GM18498 (cell line): Measurements from ENCODE around the gene SMC6.

ENCODE experiments used
- ATAC-seq: cut with Tn5 transposase; IDR thresholded peaks from one replicate; pipeline ENCODE4 v1.9.1; 2021; ENCODE audit warnings: mild to moderate bottlenecking, moderate library complexity; ENCODE audit not compliant: unreplicated experiment

Gene SMC6

DNA sequence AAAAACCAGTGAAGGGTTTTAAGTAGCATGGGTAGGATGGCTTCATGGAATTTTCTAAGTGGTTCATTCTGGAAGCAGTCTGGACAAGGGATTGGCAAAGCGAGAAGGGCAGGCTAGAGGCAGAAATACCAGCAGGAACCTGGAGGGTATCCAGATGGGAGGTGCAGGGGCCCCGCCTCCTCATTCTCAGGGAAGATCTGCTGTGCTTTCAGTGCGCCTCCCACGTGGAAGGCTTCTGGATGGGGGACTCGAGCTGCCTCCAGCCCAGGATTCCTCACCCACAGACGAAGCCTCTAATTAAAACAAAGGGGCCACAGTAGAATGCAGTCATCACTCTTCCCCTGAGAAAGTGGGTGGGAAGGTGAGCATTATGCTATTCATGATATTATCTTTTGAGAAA is 133.3 kb downstream of the SMC6 start:
- ATAC-seq, result no peak

DNA sequence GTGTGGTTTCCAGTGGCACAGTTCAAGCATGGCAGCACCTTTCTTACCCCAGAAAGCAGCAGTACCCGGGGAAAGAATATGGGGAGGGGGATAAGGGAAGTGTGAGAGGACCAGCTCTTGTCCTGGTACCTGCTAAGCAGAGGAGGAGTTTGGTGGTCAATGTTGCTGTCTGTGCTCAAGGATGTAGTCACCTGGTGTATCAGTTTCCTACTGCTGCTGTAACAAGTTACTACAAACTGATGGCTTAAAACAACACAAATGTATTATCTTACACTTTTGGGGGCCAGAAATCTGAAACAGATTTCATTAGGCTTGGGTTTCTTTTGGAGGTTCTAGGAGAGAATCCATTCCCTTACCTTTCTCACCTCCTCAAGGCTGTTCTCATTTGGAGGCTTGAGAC is 135.7 kb downstream of the SMC6 start:
- no peak for ATAC-seq

DNA sequence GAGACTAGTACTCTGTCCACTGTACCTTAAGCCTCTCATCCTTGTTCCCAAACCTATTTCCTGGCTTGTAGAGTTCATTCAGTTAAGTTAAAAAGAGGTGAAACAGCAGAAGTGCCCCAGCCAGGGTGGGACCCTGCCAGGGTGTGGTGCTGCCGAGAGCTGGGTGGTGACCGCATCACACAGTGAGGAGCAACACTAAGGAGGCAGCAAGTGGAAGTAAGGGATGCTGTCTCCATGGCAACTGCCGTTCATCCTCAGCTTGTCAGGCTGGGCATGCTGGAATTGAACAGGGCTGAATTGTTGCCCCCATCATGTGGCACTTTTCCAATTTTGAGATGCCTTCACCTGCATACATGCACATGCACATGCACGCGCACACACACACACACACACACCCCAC is 136.1 kb downstream of the SMC6 start:
- no peak for ATAC-seq

DNA sequence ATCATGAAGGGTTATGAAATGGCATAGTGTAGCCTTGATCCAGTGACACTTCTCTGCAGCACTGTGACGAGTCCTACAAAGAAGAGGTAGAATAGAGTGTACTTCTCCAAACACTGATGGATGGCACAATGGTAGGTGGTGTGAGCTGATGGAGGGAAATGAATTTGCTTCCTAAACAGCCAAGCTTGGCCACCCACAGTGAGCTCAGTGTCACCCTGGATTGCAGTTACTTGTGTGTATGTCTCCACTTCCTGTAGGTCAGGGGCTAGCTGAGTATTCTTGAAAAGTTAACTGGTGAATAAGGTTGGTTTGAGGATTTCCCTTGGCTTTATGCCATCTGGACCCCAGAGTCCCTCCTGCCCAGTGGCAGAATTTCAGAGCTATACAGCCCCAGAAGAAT is 137.2 kb downstream of the SMC6 start:
- no peak for ATAC-seq

DNA sequence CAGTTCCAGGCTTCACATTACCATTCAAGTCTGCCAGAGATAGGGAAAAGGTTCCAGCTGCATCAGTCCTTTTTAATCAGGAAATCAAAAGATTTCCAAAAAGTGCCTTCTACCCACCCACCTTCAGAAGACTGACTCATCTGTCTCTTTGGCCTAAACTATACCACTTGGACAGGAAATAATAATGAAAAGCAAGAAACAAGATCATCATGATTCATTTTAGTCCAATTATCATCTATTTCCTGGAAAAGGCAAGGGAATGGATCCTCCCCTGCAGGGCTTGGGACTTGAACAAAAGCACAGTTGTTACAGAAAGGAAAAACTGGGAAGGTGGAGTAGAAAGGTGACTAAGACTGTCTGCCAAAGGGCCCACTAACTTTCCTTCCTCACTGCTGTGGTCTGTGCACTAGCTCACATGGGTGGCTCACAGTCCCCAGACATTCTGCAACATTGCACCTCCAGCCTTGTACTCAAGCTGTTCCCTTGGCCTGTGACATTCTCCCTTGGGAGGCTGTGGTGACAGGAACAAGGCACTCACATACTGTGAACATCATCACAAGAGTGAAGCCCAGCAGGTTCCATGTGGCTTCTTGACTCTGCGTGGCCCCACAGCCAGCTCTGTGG is 137.8 kb downstream of the SMC6 start:
- no peak for ATAC-seq

DNA sequence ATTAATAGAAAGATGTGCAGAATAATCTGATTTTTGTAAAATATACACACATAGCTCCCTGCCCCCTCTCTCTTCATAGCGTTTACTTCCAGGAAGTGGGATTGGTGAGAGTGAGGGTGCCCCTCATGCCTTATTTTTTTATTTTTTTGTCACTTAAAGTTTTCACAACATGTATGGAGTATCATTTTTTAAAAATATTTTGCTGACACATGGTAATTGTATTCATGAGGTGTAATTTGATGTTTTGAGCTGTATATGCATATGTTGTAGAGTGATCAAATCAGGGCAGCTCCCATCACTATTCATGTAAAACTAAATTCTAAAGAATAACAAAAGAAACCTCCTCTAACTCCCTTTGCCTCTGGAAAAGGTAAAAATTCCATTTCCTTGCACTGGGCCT is 138.5 kb downstream of the SMC6 start:
- no peak for ATAC-seq

DNA sequence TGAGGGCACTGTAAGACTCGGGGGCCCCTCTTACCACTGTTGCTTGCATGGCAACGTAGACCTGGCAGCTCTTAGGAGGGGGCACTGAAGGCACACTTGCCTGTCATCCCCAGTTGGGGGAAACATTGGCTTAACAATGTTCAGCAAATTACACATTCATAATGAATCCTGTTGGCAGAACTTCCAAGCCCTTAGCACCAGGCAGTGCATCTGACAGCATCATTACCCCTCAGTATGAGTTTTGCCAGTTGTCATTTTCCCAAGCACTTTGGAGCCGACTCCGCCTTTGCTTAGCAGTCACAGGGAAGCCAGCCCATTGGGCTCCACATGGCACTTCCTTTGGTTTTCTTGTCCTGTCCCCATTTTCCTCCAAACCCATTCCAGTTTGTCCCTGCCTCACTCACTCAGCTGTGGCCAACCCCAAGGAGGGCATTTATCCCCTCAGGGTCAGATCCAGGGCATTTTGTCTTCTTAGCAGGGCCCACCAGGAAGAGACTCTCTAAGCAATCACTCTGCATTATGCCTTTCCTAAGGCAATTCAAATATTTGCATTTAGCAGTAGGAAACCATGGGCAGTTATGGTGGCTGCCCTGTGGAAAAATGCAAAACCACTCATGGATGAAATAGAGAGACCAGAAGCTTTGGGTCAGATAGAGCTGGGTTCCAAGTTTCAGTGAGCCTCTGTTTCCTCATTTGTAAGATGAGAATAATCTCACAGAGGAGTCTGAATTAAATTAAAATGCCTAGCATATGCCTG is 139.3 kb downstream of the SMC6 start:
- ATAC-seq, result no peak
